ENCODE measurements around the gene ICOS. TPM values are rescaled to one million over a fixed set of nuclear protein-coding genes. Genes with fewer than 3 reads are reported as not detected.

Gene ICOS
- total and polyA plus RNA-seq, 2 of the 4 experiments (the other 2 are of a cell fraction): not detected

DNA sequence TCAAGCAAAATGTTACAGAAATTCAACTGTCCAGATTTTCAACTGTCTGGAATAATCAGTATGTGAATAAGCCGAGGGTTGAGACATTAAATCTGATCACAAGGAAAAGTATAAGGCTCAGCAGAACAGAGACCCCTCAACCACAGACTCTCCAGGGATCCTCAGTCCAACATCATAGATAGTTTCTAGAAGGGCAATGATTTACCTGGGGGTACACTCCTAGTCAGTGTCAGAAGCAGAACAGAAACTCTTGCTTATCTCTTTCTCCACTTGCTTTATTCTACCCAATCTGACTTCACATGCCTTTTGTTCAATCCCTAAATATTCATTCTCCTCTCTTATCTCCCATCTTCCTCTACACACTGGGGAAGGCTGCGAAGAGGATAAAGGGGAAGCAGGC, 36.4 kb downstream of the ICOS start:
- no peak overlapping the region for H3K9ac ChIP-seq (ENCODE audit: low read depth, low read length)
- H3K36me3 ChIP-seq (ENCODE audit: control insufficient read depth, insufficient read depth, low read length): no peaks in the 10 kb centered on the region
- no peak overlapping the region for H2BK15ac ChIP-seq (ENCODE audit: low read depth, low read length)
- no peaks in the 10 kb centered on the region for H4K20me1 ChIP-seq (ENCODE audit: insufficient read depth, low read length)
- H3K4ac ChIP-seq (ENCODE audit: low read depth, low read length): no peak overlapping the region
- H3K4me3 ChIP-seq (ENCODE audit: insufficient read depth, low read depth, low read length): no peak overlapping the region
- no peak overlapping the region for H3K14ac ChIP-seq (replicated peaks; ENCODE audit: low read depth, low read length)
- H3K4me2 ChIP-seq (ENCODE audit: low read depth, low read length): no peak overlapping the region
- no peak overlapping the region for H3K18ac ChIP-seq (ENCODE audit: low read depth, low read length)
- H2BK5ac ChIP-seq (ENCODE audit: low read depth, low read length, poor library complexity, severe bottlenecking): no peak overlapping the region
- peaks cover 7% of the 10 kb centered on the region for H3K27me3 ChIP-seq (ENCODE audit: control insufficient read depth, insufficient read depth, low read length)
- ChIA-PET CTCF (no interaction called here), POLR2A (ENCODE audit: unreplicated experiment) (no interaction called here)
- H3K9me3 ChIP-seq (ENCODE audit: control insufficient read depth, insufficient read depth, low read length): no peaks in the 10 kb centered on the region
- no peak overlapping the region for H2AFZ ChIP-seq (replicated peaks; ENCODE audit: low read length, poor library complexity)
- no peaks in the 10 kb centered on the region for H3K4me1 ChIP-seq (ENCODE audit: control insufficient read depth, insufficient read depth, low read length)
- H2AK5ac ChIP-seq (ENCODE audit: low read depth, low read length): no peak overlapping the region
- in situ Hi-C loops (cut with MboI; ENCODE audit: low sequenced_read_pairs) (no loop called here), dilution Hi-C loops (cut with HindIII; ENCODE audit: low sequenced_read_pairs, unreplicated experiment) (no loop called here), intact Hi-C loops (cut with micrococcal nuclease) (no loop called here)
- no peak overlapping the region for H4K91ac ChIP-seq (ENCODE audit: insufficient read depth, low read depth, low read length)
- no peak overlapping the region for H2AK9ac ChIP-seq (replicated peaks; ENCODE audit: low read depth, low read length, poor library complexity)
- no peak overlapping the region for H3K23ac ChIP-seq (ENCODE audit: low read depth, low read length)
- H2BK20ac ChIP-seq (ENCODE audit: low read depth, low read length): no peak overlapping the region
- TF ChIP-seq BHLHE40 (IDR thresholded peaks at IDR 0.05; ENCODE audit: low read depth, low read length) (no peak), POLR2A (IDR thresholded peaks at IDR 0.05; ENCODE audit: low read depth, low read length) (no peak), SMC3 (IDR thresholded peaks at IDR 0.05; ENCODE audit: low read depth, low read length) (no peak), NFE2L2 (IDR thresholded peaks at IDR 0.05; ENCODE audit: low read depth, low read length) (no peak), FOS (IDR thresholded peaks at IDR 0.05; ENCODE audit: low read depth, low read length) (no peak), MAFK (IDR thresholded peaks at IDR 0.05; ENCODE audit: low read depth, low read length) (no peak), USF2 (IDR thresholded peaks at IDR 0.05; ENCODE audit: low read depth, low read length) (no peak), RAD21 (IDR thresholded peaks at IDR 0.05; ENCODE audit: low read length) (no peak), RFX5 (IDR thresholded peaks at IDR 0.05; ENCODE audit: low read depth, low read length) (no peak), RCOR1 (IDR thresholded peaks at IDR 0.05; ENCODE audit: insufficient replicate concordance, low read length) (no peak), CHD1 (IDR thresholded peaks at IDR 0.05; ENCODE audit: low read depth, low read length) (no peak), MAZ (IDR thresholded peaks at IDR 0.05; ENCODE audit: borderline replicate concordance, low read depth, low read length) (no peak), CEBPB (IDR thresholded peaks at IDR 0.05; ENCODE audit: low read depth, low read length) (no peak), MXI1 (IDR thresholded peaks at IDR 0.05; ENCODE audit: borderline replicate concordance, low read depth, low read length) (no peak), ELK1 (IDR thresholded peaks at IDR 0.05; ENCODE audit: borderline replicate concordance, low read depth, low read length) (no peak)
- TF ChIP-seq, protein P1, sequence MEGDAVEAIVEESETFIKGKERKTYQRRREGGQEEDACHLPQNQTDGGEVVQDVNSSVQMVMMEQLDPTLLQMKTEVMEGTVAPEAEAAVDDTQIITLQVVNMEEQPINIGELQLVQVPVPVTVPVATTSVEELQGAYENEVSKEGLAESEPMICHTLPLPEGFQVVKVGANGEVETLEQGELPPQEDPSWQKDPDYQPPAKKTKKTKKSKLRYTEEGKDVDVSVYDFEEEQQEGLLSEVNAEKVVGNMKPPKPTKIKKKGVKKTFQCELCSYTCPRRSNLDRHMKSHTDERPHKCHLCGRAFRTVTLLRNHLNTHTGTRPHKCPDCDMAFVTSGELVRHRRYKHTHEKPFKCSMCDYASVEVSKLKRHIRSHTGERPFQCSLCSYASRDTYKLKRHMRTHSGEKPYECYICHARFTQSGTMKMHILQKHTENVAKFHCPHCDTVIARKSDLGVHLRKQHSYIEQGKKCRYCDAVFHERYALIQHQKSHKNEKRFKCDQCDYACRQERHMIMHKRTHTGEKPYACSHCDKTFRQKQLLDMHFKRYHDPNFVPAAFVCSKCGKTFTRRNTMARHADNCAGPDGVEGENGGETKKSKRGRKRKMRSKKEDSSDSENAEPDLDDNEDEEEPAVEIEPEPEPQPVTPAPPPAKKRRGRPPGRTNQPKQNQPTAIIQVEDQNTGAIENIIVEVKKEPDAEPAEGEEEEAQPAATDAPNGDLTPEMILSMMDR (conservative IDR thresholded peaks at IDR 0.05; ENCODE audit: low read depth, low read length): no peak
- no TSS peak for BruUV-seq (replicated peaks)
- H3K27ac ChIP-seq (ENCODE audit: insufficient read depth, low read length): no peak overlapping the region
- no peaks in the 10 kb centered on the region for H3K9me1 ChIP-seq (ENCODE audit: insufficient read depth, low read length)
- no peak overlapping the region for H3K56ac ChIP-seq (ENCODE audit: extremely low read depth, insufficient read depth, low read length)
- H3K79me1 ChIP-seq (ENCODE audit: low read depth in 1 of 2, low read length in 2 of 2): no peaks in the 10 kb centered on the region
- no peak for ATAC-seq (ENCODE audit: low read depth)
- no peak for DNase-seq
- no peak overlapping the region for H4K8ac ChIP-seq (ENCODE audit: low read depth in 2 of 2, low read length in 2 of 2)
- H4K5ac ChIP-seq (ENCODE audit: low read depth, low read length): no peak overlapping the region
- no peak overlapping the region for H2BK120ac ChIP-seq (ENCODE audit: low read depth, low read length)
- no CpG with 5 or more reads among the region's 2 CpGs for whole genome bisulfite sequencing, 2 experiments (ENCODE audit: extremely low coverage in 2 of 2, insufficient read length in 1 of 2)

All from IMR-90 (cell line).